Osteocyte (in vitro differentiated cells): Measurements from ENCODE around the gene RBM45. TPM values are rescaled to one million over a fixed set of nuclear protein-coding genes. Genes with fewer than 3 reads are reported as not detected.

Source experiments
- DNase-seq: peaks from one replicate; pipeline ENCODE4 v3.0.0; 2021; ENCODE audit warnings: mixed read lengths; ENCODE audit not compliant: unreplicated experiment; ENCODE audit errors: extremely low spot score
- H3K27ac Mint-ChIP-seq: one replicate; pipeline ENCODE4 v1.8.0; 2021; ENCODE audit warnings: mild to moderate bottlenecking, mixed read lengths; ENCODE audit not compliant: unreplicated experiment
- H3K27me3 Mint-ChIP-seq: one replicate; pipeline ENCODE4 v1.8.0; 2021; ENCODE audit warnings: mixed read lengths; ENCODE audit not compliant: unreplicated experiment
- H3K36me3 Mint-ChIP-seq: one replicate; pipeline ENCODE4 v1.8.0; 2021; ENCODE audit warnings: mixed read lengths; ENCODE audit not compliant: unreplicated experiment
- H3K4me1 Mint-ChIP-seq: one replicate; pipeline ENCODE4 v1.8.0; 2021; ENCODE audit warnings: mixed read lengths; ENCODE audit not compliant: unreplicated experiment
- H3K4me3 Mint-ChIP-seq: one replicate; pipeline ENCODE4 v1.8.0; 2021; ENCODE audit warnings: mild to moderate bottlenecking, moderate library complexity, mixed read lengths; ENCODE audit not compliant: unreplicated experiment
- H3K9me3 Mint-ChIP-seq: one replicate; pipeline ENCODE4 v1.8.0; 2021; ENCODE audit warnings: mixed read lengths; ENCODE audit not compliant: unreplicated experiment
- CTCF ChIP-seq: fragments of 200-600 bp; sonication (generic); IDR thresholded peaks from 2 replicates; pipeline ENCODE4 v1.5.0; 2021; ENCODE audit warnings: antibody characterized with exemption, mild to moderate bottlenecking, moderate library complexity
- total RNA-seq: library from RNA; stranded (reverse); gene quantifications from 2 replicates; pipeline ENCODE4 v1.2.1, GENCODE V29; 2021

The RBM45 gene
- total RNA-seq, 1 donor from 2014 or later: 12.9 TPM

GRCh38 chr2:178125125-178125524 is 12.9 kb downstream of the RBM45 start:
- Mint-ChIP-seq H3K27me3 (no peaks in the 10 kb centered on the region), H3K27ac (no peak overlapping the region), H3K9me3 (no peaks in the 10 kb centered on the region), H3K36me3 (peaks cover 42% of the 10 kb centered on the region), H3K4me1 (no peaks in the 10 kb centered on the region), H3K4me3 (no peak overlapping the region)
- no peak for DNase-seq
- TF ChIP-seq CTCF: no peak

DNA sequence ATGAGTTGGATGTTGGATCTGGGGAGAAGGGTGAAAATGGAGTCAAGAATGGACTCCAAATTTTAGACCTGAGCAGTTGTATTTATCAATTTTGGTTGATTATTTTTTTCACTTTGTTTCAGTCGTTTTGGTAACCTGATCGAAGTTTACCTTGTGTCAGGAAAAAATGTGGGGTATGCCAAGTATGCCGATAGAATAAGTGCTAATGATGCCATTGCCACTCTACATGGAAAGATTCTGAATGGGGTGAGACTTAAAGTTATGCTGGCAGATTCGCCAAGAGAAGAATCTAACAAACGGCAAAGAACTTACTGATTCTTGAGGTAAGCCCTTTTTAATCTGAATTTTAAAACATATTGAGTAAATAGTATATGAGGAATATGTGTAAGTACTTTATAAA is 13.6 kb downstream of the RBM45 start:
- H3K27ac Mint-ChIP-seq: peak overlapping the region; percentile 3
- no peaks in the 10 kb centered on the region for H3K4me1 Mint-ChIP-seq
- H3K9me3 Mint-ChIP-seq: no peaks in the 10 kb centered on the region
- DNase-seq: no peak
- H3K4me3 Mint-ChIP-seq: no peak overlapping the region
- no peaks in the 10 kb centered on the region for H3K27me3 Mint-ChIP-seq
- H3K36me3 Mint-ChIP-seq: peaks cover 39% of the 10 kb centered on the region
- no peak for TF ChIP-seq CTCF

GRCh38 chr2:178128836-178129630 is 16.8 kb downstream of the RBM45 start:
- no peaks in the 10 kb centered on the region for H3K4me1 Mint-ChIP-seq
- H3K4me3 Mint-ChIP-seq: no peak overlapping the region
- H3K36me3 Mint-ChIP-seq: peaks cover 21% of the 10 kb centered on the region
- no peaks in the 10 kb centered on the region for H3K27me3 Mint-ChIP-seq
- no peaks in the 10 kb centered on the region for H3K9me3 Mint-ChIP-seq
- no peak for DNase-seq
- H3K27ac Mint-ChIP-seq: no peak overlapping the region
- no peak for TF ChIP-seq CTCF

DNA sequence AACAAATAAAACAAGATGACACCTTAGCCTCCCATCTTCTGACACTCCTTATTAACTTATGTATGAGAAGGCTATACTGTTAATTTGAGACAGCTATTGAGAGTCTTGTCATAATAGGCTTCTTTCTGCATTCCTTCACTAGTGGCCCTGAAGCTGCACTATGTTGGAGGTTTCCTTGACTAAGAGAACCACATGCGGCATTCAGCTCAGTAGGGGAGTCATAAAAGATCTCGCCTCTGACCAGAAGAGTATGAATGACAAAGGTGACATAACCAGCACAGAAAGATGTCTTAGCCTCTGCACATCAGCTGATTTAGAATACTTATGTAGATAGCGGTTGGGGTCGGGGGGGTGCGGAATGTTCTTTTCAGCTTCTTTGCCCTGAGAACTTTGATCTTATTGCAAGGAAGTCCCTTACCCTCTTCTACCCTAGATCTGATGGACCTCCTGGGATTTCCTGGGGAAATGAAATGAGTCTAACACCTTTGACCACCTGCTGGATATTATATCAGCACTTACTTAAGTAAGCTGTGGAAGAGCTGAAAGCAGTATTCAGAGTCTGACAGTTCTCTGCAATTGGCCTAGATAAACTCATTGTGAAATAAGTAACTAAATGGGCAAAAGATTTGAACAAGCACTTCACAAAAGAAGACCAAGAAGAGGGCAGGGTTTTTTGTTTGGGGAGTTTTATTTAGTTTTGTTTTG is 24.2 kb downstream of the RBM45 start:
- no peak overlapping the region for H3K27ac Mint-ChIP-seq
- H3K36me3 Mint-ChIP-seq: peaks cover 8% of the 10 kb centered on the region
- no peaks in the 10 kb centered on the region for H3K9me3 Mint-ChIP-seq
- no peak overlapping the region for H3K4me3 Mint-ChIP-seq
- no peaks in the 10 kb centered on the region for H3K4me1 Mint-ChIP-seq
- peaks cover 3% of the 10 kb centered on the region for H3K27me3 Mint-ChIP-seq
- no peak for DNase-seq
- TF ChIP-seq CTCF: no peak

GRCh38 chr2:178142274-178143065 is 30.2 kb downstream of the RBM45 start:
- H3K27ac Mint-ChIP-seq: no peak overlapping the region
- TF ChIP-seq CTCF: no peak
- no peaks in the 10 kb centered on the region for H3K36me3 Mint-ChIP-seq
- peaks cover 5% of the 10 kb centered on the region for H3K27me3 Mint-ChIP-seq
- no peak for DNase-seq
- peaks cover 3% of the 10 kb centered on the region for H3K4me1 Mint-ChIP-seq
- no peaks in the 10 kb centered on the region for H3K9me3 Mint-ChIP-seq
- no peak overlapping the region for H3K4me3 Mint-ChIP-seq
